H9 (cell line): ENCODE data around the gene NEXN. TPM values are rescaled to one million over a fixed set of nuclear protein-coding genes. Genes with fewer than 3 reads are reported as not detected.

Experiments
- DNase-seq: peaks from one replicate; pipeline ENCODE4 v3.0.0-alpha.2; 2017
- H2AFZ ChIP-seq: one replicate; pipeline ENCODE4 v1.6.1; 2013; ENCODE audit warnings: mild to moderate bottlenecking, low read length, control low read depth, moderate library complexity
- H2AK5ac ChIP-seq: 2 replicates; pipeline ENCODE4 v1.6.1; 2013; ENCODE audit warnings: low read length, control low read depth, mixed read lengths; ENCODE audit not compliant: insufficient read length
- H2BK120ac ChIP-seq: one replicate; pipeline ENCODE4 v1.6.1; 2013; ENCODE audit warnings: low read depth, mild to moderate bottlenecking, low read length, control low read depth, inconsistent platforms; ENCODE audit not compliant: poor library complexity, severe bottlenecking
- H2BK12ac ChIP-seq: 2 replicates; pipeline ENCODE4 v1.6.1; 2013; ENCODE audit warnings: low read length, control low read depth, mixed read lengths, low read depth; ENCODE audit not compliant: insufficient read length
- H2BK15ac ChIP-seq: 2 replicates; pipeline ENCODE4 v1.6.1; 2013; ENCODE audit warnings: low read depth, low read length, control low read depth
- H2BK20ac ChIP-seq: one replicate; pipeline ENCODE4 v1.6.1; 2013; ENCODE audit warnings: low read depth, mild to moderate bottlenecking, low read length, control low read depth, inconsistent platforms; ENCODE audit not compliant: poor library complexity, severe bottlenecking
- H2BK5ac ChIP-seq: 2 replicates; pipeline ENCODE4 v1.6.1; 2013; ENCODE audit warnings: low read length, control low read depth, mixed read lengths; ENCODE audit not compliant: insufficient read length
- H3K14ac ChIP-seq: 2 replicates; pipeline ENCODE4 v1.6.1; 2013; ENCODE audit warnings: low read length, control low read depth; ENCODE audit not compliant: insufficient read depth
- H3K18ac ChIP-seq: 2 replicates; pipeline ENCODE4 v1.6.1; 2013; ENCODE audit warnings: low read depth, mild to moderate bottlenecking, mixed read lengths, low read length, control low read depth; ENCODE audit not compliant: insufficient read length
- H3K23ac ChIP-seq: 2 replicates; pipeline ENCODE4 v1.6.1; 2013; ENCODE audit warnings: low read length, control low read depth, mixed read lengths, low read depth; ENCODE audit not compliant: insufficient read length
- H3K23me2 ChIP-seq: 2 replicates; pipeline ENCODE4 v1.6.1; 2013; ENCODE audit warnings: low read depth, mild to moderate bottlenecking, mixed read lengths, low read length, control low read depth; ENCODE audit not compliant: insufficient read length, poor library complexity, severe bottlenecking
- H3K27ac ChIP-seq: 2 replicates; pipeline ENCODE4 v1.5.1; 2013; ENCODE audit warnings: low read length, control low read depth, mixed read lengths, low read depth; ENCODE audit not compliant: insufficient read length
- H3K27me3 ChIP-seq: 2 replicates; pipeline ENCODE4 v1.6.1; 2013; ENCODE audit warnings: low read length, control low read depth, inconsistent platforms; ENCODE audit not compliant: insufficient read depth
- H3K4ac ChIP-seq: 2 replicates; pipeline ENCODE4 v1.6.1; 2013; ENCODE audit warnings: low read depth, mild to moderate bottlenecking, control low read depth, inconsistent platforms, low read length, moderate library complexity
- H3K4me1 ChIP-seq: 2 replicates; pipeline ENCODE4 v1.6.1; 2013; ENCODE audit warnings: low read length, control low read depth, inconsistent platforms; ENCODE audit not compliant: insufficient read depth
- H3K4me2 ChIP-seq: 2 replicates; pipeline ENCODE4 v1.6.1; 2013; ENCODE audit warnings: low read length, control low read depth, mixed read lengths; ENCODE audit not compliant: insufficient read length, insufficient read depth
- H3K56ac ChIP-seq: 2 replicates; pipeline ENCODE4 v1.6.1; 2013; ENCODE audit warnings: low read depth, mild to moderate bottlenecking, mixed read lengths, low read length, control low read depth; ENCODE audit not compliant: insufficient read length
- H3K79me1 ChIP-seq: 2 replicates; pipeline ENCODE4 v1.6.1; 2013; ENCODE audit warnings: low read depth, mild to moderate bottlenecking, moderate library complexity, low read length, control low read depth, inconsistent platforms; ENCODE audit not compliant: insufficient read depth, poor library complexity, severe bottlenecking
- H3K79me2 ChIP-seq: 2 replicates; pipeline ENCODE4 v1.6.1; 2013; ENCODE audit warnings: low read length, control low read depth, inconsistent platforms; ENCODE audit not compliant: insufficient read depth
- H3K9ac ChIP-seq: 2 replicates; pipeline ENCODE4 v1.6.1; 2013; ENCODE audit warnings: low read length, control low read depth, mixed read lengths; ENCODE audit not compliant: insufficient read length; ENCODE audit errors: extremely low read depth
- H3K9me3 ChIP-seq: one replicate; pipeline ENCODE4 v1.6.1; 2013; ENCODE audit warnings: low read depth, low read length, inconsistent platforms; ENCODE audit not compliant: control insufficient read depth
- H3T11ph ChIP-seq: one replicate; pipeline ENCODE4 v1.6.1; 2013; ENCODE audit warnings: mild to moderate bottlenecking, low read length, control low read depth, inconsistent platforms
- H4K20me1 ChIP-seq: one replicate; pipeline ENCODE4 v1.6.1; 2013; ENCODE audit not compliant: control insufficient read depth, insufficient read length, insufficient read depth
- H4K5ac ChIP-seq: 2 replicates; pipeline ENCODE4 v1.6.1; 2013; ENCODE audit warnings: low read depth, mild to moderate bottlenecking, mixed read lengths, low read length, control low read depth; ENCODE audit not compliant: insufficient read length
- H4K8ac ChIP-seq: replicated peaks from 2 replicates; pipeline ENCODE4 v1.6.1; 2013; ENCODE audit warnings: low read length, control low read depth, mixed read lengths, low read depth; ENCODE audit not compliant: insufficient read length
- H4K91ac ChIP-seq: 2 replicates; pipeline ENCODE4 v1.6.1; 2013; ENCODE audit warnings: low read depth, mild to moderate bottlenecking, moderate library complexity, mixed read lengths, low read length, control low read depth; ENCODE audit not compliant: insufficient read length
- H3K27ac Mint-ChIP-seq, 3 experiments: 2 replicates in 2 of 3; 3 replicates in 1 of 3; pipeline ENCODE4 v1.8.0; 2020 to 2021; ENCODE audit warnings: mixed read lengths in 3 of 3, mild to moderate bottlenecking in 1 of 3, moderate library complexity in 1 of 3
- H3K27me3 Mint-ChIP-seq: 2 replicates; pipeline ENCODE4 v1.8.0; 2021; ENCODE audit warnings: low read depth, mild to moderate bottlenecking, moderate library complexity, mixed read lengths
- H3K36me3 Mint-ChIP-seq, 3 experiments: 2 replicates in 2 of 3; 3 replicates in 1 of 3; pipeline ENCODE4 v1.8.0; 2020 to 2021; ENCODE audit warnings: low read depth in 3 of 3, mixed read lengths in 3 of 3; ENCODE audit not compliant: insufficient read depth in 1 of 3
- H3K4me1 Mint-ChIP-seq, 2 experiments: 2 replicates each; pipeline ENCODE4 v1.8.0; 2020; ENCODE audit warnings: mixed read lengths in 2 of 2
- H3K4me3 Mint-ChIP-seq, 2 experiments: 2 replicates in 1 of 2; 3 replicates in 1 of 2; pipeline ENCODE4 v1.8.0; 2020 to 2021; ENCODE audit warnings: mild to moderate bottlenecking in 2 of 2, mixed read lengths in 2 of 2, moderate library complexity in 1 of 2
- H3K9me3 Mint-ChIP-seq, 2 experiments: 2 replicates in 1 of 2; 3 replicates in 1 of 2; pipeline ENCODE4 v1.8.0; 2020; ENCODE audit warnings: mild to moderate bottlenecking in 2 of 2, mixed read lengths in 2 of 2, moderate library complexity in 1 of 2
- WGBS: extraction: QIAGEN DNeasy Blood & Tissue Kit; methylation state at CpG from one replicate; pipeline ENCODE4 v1.1.7; 2013; ENCODE audit warnings: missing lambda C conversion rate, low lambda C conversion rate, mixed read lengths; ENCODE audit not compliant: insufficient read length; ENCODE audit errors: extremely low coverage; 5-methylcytosine and 5-hydroxymethylcytosine counted together
- total RNA-seq: library from RNA; stranded (reverse); gene quantifications from 2 replicates; pipeline ENCODE4 v1.2.1, GENCODE V29; 2021
- TF ChIP-seq, protein P1 (sequence below): fragments of 200-600 bp; sonication (generic); conservative IDR thresholded peaks from 3 replicates; pipeline ENCODE4 v1.8.0; 2021; ENCODE audit warnings: antibody characterized with exemption, mild to moderate bottlenecking

Gene NEXN
- total RNA-seq, 1 experiment from 2014 or later: 3.2 TPM

DNA sequence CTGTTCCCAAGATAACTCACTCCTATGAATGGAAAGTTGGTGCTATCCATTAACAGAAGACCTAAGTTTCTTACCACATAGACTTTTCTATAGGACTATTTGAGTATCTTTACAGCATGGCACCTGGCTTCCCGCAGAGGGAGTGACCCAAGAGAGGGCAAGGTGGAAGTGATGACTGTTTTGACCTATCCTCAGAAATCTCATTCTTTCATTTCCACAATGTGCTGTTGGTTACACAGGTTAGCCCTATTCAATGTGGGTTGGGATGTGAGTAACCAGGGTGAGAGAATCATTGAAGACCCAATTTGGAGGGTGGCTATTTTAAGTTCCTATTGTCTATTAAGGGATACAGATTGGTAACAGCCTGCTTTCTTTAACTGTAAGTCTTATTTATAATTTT, 38.3 kb upstream of the NEXN start:
- no peak overlapping the region for H2BK12ac ChIP-seq
- no peaks in the 10 kb centered on the region; the same call in 1 of the 2 replicates for H3K4me1 ChIP-seq
- no CpG with 5 or more reads among the region's 1 CpG for WGBS
- Mint-ChIP-seq H3K4me3 (no peak overlapping the region), H3K4me1 (no peaks in the 10 kb centered on the region), H3K9me3 (peaks cover 5 to 7% of the 10 kb centered on the region in 2 experiments; a peak in 3 of 5 replicates), H3K36me3 (peaks cover 7 to 20% (median 13%) of the 10 kb centered on the region in 3 experiments), H3K27me3 (no peaks in the 10 kb centered on the region), H3K27ac (no peak overlapping the region)
- no peak overlapping the region for H3K27ac ChIP-seq
- TF ChIP-seq, protein P1, sequence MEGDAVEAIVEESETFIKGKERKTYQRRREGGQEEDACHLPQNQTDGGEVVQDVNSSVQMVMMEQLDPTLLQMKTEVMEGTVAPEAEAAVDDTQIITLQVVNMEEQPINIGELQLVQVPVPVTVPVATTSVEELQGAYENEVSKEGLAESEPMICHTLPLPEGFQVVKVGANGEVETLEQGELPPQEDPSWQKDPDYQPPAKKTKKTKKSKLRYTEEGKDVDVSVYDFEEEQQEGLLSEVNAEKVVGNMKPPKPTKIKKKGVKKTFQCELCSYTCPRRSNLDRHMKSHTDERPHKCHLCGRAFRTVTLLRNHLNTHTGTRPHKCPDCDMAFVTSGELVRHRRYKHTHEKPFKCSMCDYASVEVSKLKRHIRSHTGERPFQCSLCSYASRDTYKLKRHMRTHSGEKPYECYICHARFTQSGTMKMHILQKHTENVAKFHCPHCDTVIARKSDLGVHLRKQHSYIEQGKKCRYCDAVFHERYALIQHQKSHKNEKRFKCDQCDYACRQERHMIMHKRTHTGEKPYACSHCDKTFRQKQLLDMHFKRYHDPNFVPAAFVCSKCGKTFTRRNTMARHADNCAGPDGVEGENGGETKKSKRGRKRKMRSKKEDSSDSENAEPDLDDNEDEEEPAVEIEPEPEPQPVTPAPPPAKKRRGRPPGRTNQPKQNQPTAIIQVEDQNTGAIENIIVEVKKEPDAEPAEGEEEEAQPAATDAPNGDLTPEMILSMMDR: no peak
- no peak overlapping the region for H3K14ac ChIP-seq
- no peak overlapping the region for H2BK15ac ChIP-seq
- no peak overlapping the region for H3K4me2 ChIP-seq
- H3K9me3 ChIP-seq: no peaks in the 10 kb centered on the region
- H4K20me1 ChIP-seq: no peaks in the 10 kb centered on the region
- H2BK5ac ChIP-seq: no peak overlapping the region
- H3K4ac ChIP-seq: no peak overlapping the region
- no peak overlapping the region for H3K9ac ChIP-seq
- H2BK20ac ChIP-seq: no peak overlapping the region
- H3K27me3 ChIP-seq: no peaks in the 10 kb centered on the region
- H3K23me2 ChIP-seq: no peaks in the 10 kb centered on the region
- H3K79me1 ChIP-seq: no peaks in the 10 kb centered on the region
- H4K5ac ChIP-seq: no peak overlapping the region
- no peak overlapping the region for H2AFZ ChIP-seq
- no peak overlapping the region for H2AK5ac ChIP-seq
- H3K79me2 ChIP-seq: no peaks in the 10 kb centered on the region
- H2BK120ac ChIP-seq: no peak overlapping the region
- no peak overlapping the region for H3T11ph ChIP-seq
- no peak overlapping the region for H3K18ac ChIP-seq
- no peak overlapping the region for H4K8ac ChIP-seq
- no peak for DNase-seq
- no peak overlapping the region for H4K91ac ChIP-seq
- H3K23ac ChIP-seq: no peak overlapping the region
- H3K56ac ChIP-seq: no peak overlapping the region
